ENCODE data around the gene GPC5. TPM values are rescaled to one million over a fixed set of nuclear protein-coding genes. Genes with fewer than 3 reads are reported as not detected.

The GPC5 gene
- total and polyA plus RNA-seq, 9 donors: 0.10 to 1.5 (median 0.38) TPM

GRCh38 chr13:91802957-91803356 lies 404.5 kb downstream of the GPC5 start:
- intact Hi-C loops (cut with DNase I): no loop called here

GRCh38 chr13:91804724-91805123 lies 406.3 kb downstream of the GPC5 start:
- Histone ChIP-seq H3K36me3 (no peaks in the 10 kb centered on the region), H3K4me1 (ENCODE audit: insufficient read depth) (no peaks in the 10 kb centered on the region), H3K4me3 (no peak overlapping the region), H3K9me3 (no peaks in the 10 kb centered on the region), H3K27ac (no peak overlapping the region), H3K27me3 (no peaks in the 10 kb centered on the region)
- DNase-seq: no peak
- intact Hi-C loops (cut with DNase I): no loop called here
- TF ChIP-seq CTCF (IDR thresholded peaks at IDR 0.05): no peak
- no peak for TF ChIP-seq EP300 (IDR thresholded peaks at IDR 0.05)
- TF ChIP-seq POLR2A (IDR thresholded peaks at IDR 0.05): no peak
- 78 to 88% (median 86%) methylated on average over 1 of the region's 1 CpG for WGBS, 3 donors

More at GRCh38 chr13:91802957-91803356, 404.5 kb downstream of the GPC5 start:
- Histone ChIP-seq H3K9me3 (no peaks in the 10 kb centered on the region), H3K27ac (no peak overlapping the region), H3K4me3 (no peak overlapping the region), H3K36me3 (no peaks in the 10 kb centered on the region), H3K4me1 (ENCODE audit: insufficient read depth) (no peaks in the 10 kb centered on the region), H3K27me3 (no peaks in the 10 kb centered on the region)
- TF ChIP-seq POLR2A (IDR thresholded peaks at IDR 0.05): no peak
- TF ChIP-seq CTCF (IDR thresholded peaks at IDR 0.05): no peak
- no peak for TF ChIP-seq EP300 (IDR thresholded peaks at IDR 0.05)
- DNase-seq: no peak

DNA sequence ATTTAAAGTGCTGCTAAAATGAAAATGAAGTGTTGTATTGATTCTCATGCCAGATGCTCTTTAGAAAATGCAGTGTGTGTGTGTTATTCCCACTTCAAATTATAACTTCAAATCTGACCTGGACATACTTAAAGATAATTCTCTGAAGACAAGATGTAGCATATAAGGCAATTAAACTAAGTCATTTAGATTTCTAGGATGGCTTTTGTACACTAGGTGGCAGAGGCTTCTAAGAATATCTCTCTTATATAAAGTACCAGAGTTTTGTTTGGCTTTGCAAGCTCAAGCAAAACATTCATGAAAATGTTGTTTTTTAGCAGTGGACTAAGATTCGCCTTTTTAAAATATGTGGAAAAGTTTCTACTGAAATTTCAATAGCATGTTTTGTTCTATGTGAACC lies 407.2 kb downstream of the GPC5 start:
- Histone ChIP-seq H3K27ac (no peak overlapping the region), H3K27me3 (no peaks in the 10 kb centered on the region), H3K4me3 (no peak overlapping the region), H3K9me3 (no peaks in the 10 kb centered on the region), H3K36me3 (no peaks in the 10 kb centered on the region), H3K4me1 (ENCODE audit: insufficient read depth) (no peaks in the 10 kb centered on the region)
- intact Hi-C loops (cut with DNase I): no loop called here
- WGBS, 3 donors: 5 to 25% (median 10%) methylated on average over 1 of the region's 1 CpG
- TF ChIP-seq POLR2A (IDR thresholded peaks at IDR 0.05) (no peak), CTCF (IDR thresholded peaks at IDR 0.05) (no peak), EP300 (IDR thresholded peaks at IDR 0.05) (no peak)
- no peak for DNase-seq

- no peaks in the 10 kb centered on the region for H3K9me3 ChIP-seq
- H3K27ac ChIP-seq: no peak overlapping the region
- intact Hi-C loops (cut with DNase I): no loop called here
- 74 to 81% (median 80%) methylated on average over 2 of the region's 2 CpGs for WGBS, 3 donors
- TF ChIP-seq EP300 (IDR thresholded peaks at IDR 0.05) (no peak), POLR2A (IDR thresholded peaks at IDR 0.05) (no peak), CTCF (IDR thresholded peaks at IDR 0.05) (no peak)
- H3K36me3 ChIP-seq: no peaks in the 10 kb centered on the region
- no peaks in the 10 kb centered on the region for H3K27me3 ChIP-seq
- DNase-seq: no peak
- H3K4me1 ChIP-seq (ENCODE audit: insufficient read depth): no peaks in the 10 kb centered on the region
- H3K4me3 ChIP-seq: no peak overlapping the region
These were observed 410.7 kb downstream of the GPC5 start for GRCh38 chr13:91809161-91809560.

DNA sequence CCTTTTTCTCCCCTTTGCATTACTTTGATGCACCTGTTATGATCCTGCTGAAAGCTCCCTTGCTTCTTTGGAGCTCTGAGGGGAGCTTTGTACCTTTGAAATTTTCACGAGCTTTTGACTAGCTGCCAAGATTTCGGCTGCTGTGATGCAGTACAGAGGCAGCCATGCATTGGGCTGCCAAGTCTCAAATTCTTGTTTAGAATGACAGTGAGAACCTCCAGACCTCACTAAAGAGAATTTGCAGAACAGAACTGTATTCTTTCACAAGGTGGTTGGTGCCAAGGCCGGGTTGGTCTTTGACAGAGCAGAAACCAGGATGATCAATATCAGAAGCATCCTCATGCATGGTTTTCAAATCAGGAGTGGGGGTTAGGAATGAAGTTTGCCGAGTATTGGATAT lies 414.8 kb downstream of the GPC5 start:
- H3K4me1 ChIP-seq (ENCODE audit: insufficient read depth): no peaks in the 10 kb centered on the region
- intact Hi-C loops (cut with DNase I): no loop called here
- no peaks in the 10 kb centered on the region for H3K27me3 ChIP-seq
- H3K4me3 ChIP-seq: no peak overlapping the region
- 13 to 22% (median 21%) methylated on average over 4 of the region's 4 CpGs for WGBS, 3 donors
- no peaks in the 10 kb centered on the region for H3K36me3 ChIP-seq
- H3K27ac ChIP-seq: no peak overlapping the region
- no peak for TF ChIP-seq POLR2A (IDR thresholded peaks at IDR 0.05)
- no peak for TF ChIP-seq CTCF (IDR thresholded peaks at IDR 0.05)
- no peak for TF ChIP-seq EP300 (IDR thresholded peaks at IDR 0.05)
- no peak for DNase-seq
- no peaks in the 10 kb centered on the region for H3K9me3 ChIP-seq

Data from ovary (tissue), 9 donors.